Colonic mucosa (tissue), 4 donors: ENCODE results near the gene DBF4. TPM values are rescaled to one million over a fixed set of nuclear protein-coding genes. Genes with fewer than 3 reads are reported as not detected.

ENCODE experiments used
- DNase-seq: peaks from one replicate; pipeline ENCODE4 v3.0.0-alpha.2; 2020
- H3K27ac ChIP-seq: fragments of 200-600 bp; one replicate; pipeline ENCODE4 v1.8.0; 2021
- H3K27me3 ChIP-seq: fragments of 200-600 bp; one replicate; pipeline ENCODE4 v1.8.0; 2021
- H3K36me3 ChIP-seq: fragments of 200-600 bp; one replicate; pipeline ENCODE4 v1.8.0; 2021
- H3K4me1 ChIP-seq: fragments of 200-600 bp; one replicate; pipeline ENCODE4 v1.8.0; 2021; ENCODE audit warnings: mild to moderate bottlenecking
- H3K4me3 ChIP-seq: fragments of 200-600 bp; one replicate; pipeline ENCODE4 v1.8.0; 2021
- H3K9ac ChIP-seq, 2 donors: one replicate each; pipeline ENCODE4 v1.7.0; 2013; ENCODE audit warnings: control low read depth in 2 of 2, low read depth in 2 of 2, low read length in 2 of 2
- H3K9me3 ChIP-seq: fragments of 200-600 bp; one replicate; pipeline ENCODE4 v1.8.0; 2021
- CTCF ChIP-seq: fragments of 200-600 bp; IDR thresholded peaks from one replicate; pipeline ENCODE4 v1.8.0; 2022; ENCODE audit warnings: antibody characterized with exemption, mild to moderate bottlenecking
- intact Hi-C: fragments of 100-400 bp; cut with DNase I; formaldehyde crosslinking; loops from one replicate; pipeline ENCODE4 v1.14.1; 2022
- total RNA-seq, 2 donors: library from RNA; stranded (reverse); fragmentation: NEBNext Ultra II Directional in 1 of 2; extraction: Animal tissue kit (Norgen Biotek cat#: 25700) in 1 of 2; gene quantifications; one replicate each; pipeline ENCODE4 v1.2.1, GENCODE V29; 2021
- donor health status: healthy.
- donor health status: DM: no; HTN: no; CAD: no.
- donor health status: DM: no; HTN: no; CAD: no.

The DBF4 gene
- total RNA-seq, 2 donors from 2014 or later: 17.8 to 31.4 TPM

GRCh38 chr7:87948371-87948770 is 72.1 kb downstream of the DBF4 start:
- H3K4me1 ChIP-seq: no peaks in the 10 kb centered on the region
- no peaks in the 10 kb centered on the region for H3K36me3 ChIP-seq
- TF ChIP-seq CTCF: no peak
- H3K4me3 ChIP-seq: no peak overlapping the region
- no peak for DNase-seq
- H3K9me3 ChIP-seq: no peaks in the 10 kb centered on the region
- H3K27ac ChIP-seq: no peak overlapping the region
- intact Hi-C loops: no loop called here
- no peaks in the 10 kb centered on the region for H3K27me3 ChIP-seq
- no peak overlapping the region for H3K9ac ChIP-seq

Other genes starting within 250 kb of the DBF4 start
- 1 to 10 TPM; 4.9 to 5.9 TPM for gene RUNDC3B, start 248.1 kb upstream of the DBF4 start, total RNA-seq
- gene SLC25A40, start 133 bp upstream of the DBF4 start, total RNA-seq: 10 to 100 TPM; 25.7 to 39.6 TPM
- gene ADAM22, start 57.8 kb downstream of the DBF4 start, total RNA-seq: 1 to 10 TPM; 2.6 to 2.8 TPM